PC-9 (cell line): ENCODE results near the gene PAX8. TPM values are rescaled to one million over a fixed set of nuclear protein-coding genes. Genes with fewer than 3 reads are reported as not detected.

Source experiments
- BruUV-seq: library from RNA; stranded (reverse); fragments of 400-500 nt; replicated peaks from 2 replicates; lab custom pipeline; 2021; lab: Mats Ljungman, UMichigan
- CTCF ChIA-PET: fragments of 300-600 bp; sonication (Branson Sonifier 250); formaldehyde crosslinking; loops from one replicate; lab custom pipeline; 2022; ENCODE audit warnings: antibody characterized with exemption; lab: Charles Lee
- POLR2A ChIA-PET: fragments of 300-600 bp; sonication (Branson Sonifier 250); formaldehyde crosslinking; loops from one replicate; lab custom pipeline; 2022; ENCODE audit warnings: antibody characterized with exemption; ENCODE audit not compliant: unreplicated experiment; lab: Charles Lee
- DNase-seq, 2 experiments: peaks; one replicate each; pipeline versions ENCODE4 v3.0.0 to v3.0.0-alpha.2; 2015 to 2022; ENCODE audit warnings: mixed read lengths in 1 of 2
- H2AFZ ChIP-seq: fragments of 200-600 bp; sonication (generic); 2 replicates; pipeline ENCODE4 v1.8.1; 2017; ENCODE audit warnings: antibody characterized with exemption
- H3F3A ChIP-seq: fragments of 200-600 bp; sonication (generic); 2 replicates; pipeline ENCODE4 v1.8.1; 2017; ENCODE audit warnings: antibody characterized with exemption, mild to moderate bottlenecking, low read depth; ENCODE audit not compliant: insufficient read depth
- H3K27ac ChIP-seq: fragments of 200-600 bp; sonication (generic); 2 replicates; pipeline ENCODE4 v1.6.1; 2016; ENCODE audit warnings: mixed run types
- H3K27me3 ChIP-seq: fragments of 200-600 bp; sonication (generic); 2 replicates; pipeline ENCODE4 v1.6.1; 2016; ENCODE audit warnings: low read depth, mixed run types; ENCODE audit not compliant: insufficient read depth
- H3K36me3 ChIP-seq: fragments of 200-600 bp; sonication (generic); 2 replicates; pipeline ENCODE4 v1.6.1; 2016; ENCODE audit warnings: low read depth, mixed run types
- H3K4me1 ChIP-seq: fragments of 200-600 bp; sonication (generic); replicated peaks from 2 replicates; pipeline ENCODE4 v1.6.1; 2016; ENCODE audit warnings: mixed run types; ENCODE audit not compliant: insufficient read depth
- H3K4me2 ChIP-seq: fragments of 200-600 bp; sonication (generic); 2 replicates; pipeline ENCODE4 v1.6.1; 2017; ENCODE audit warnings: mixed run types
- H3K4me3 ChIP-seq: fragments of 200-600 bp; sonication (generic); 2 replicates; pipeline ENCODE4 v1.6.1; 2016; ENCODE audit warnings: mixed run types
- H3K79me2 ChIP-seq: fragments of 200-600 bp; sonication (generic); 2 replicates; pipeline ENCODE4 v1.6.1; 2017; ENCODE audit warnings: low read depth, mixed run types
- H3K9me2 ChIP-seq: fragments of 200-600 bp; sonication (generic); 2 replicates; pipeline ENCODE4 v1.8.1; 2017; ENCODE audit warnings: mild to moderate bottlenecking; ENCODE audit not compliant: insufficient read depth
- H3K9me3 ChIP-seq: fragments of 200-600 bp; sonication (generic); 2 replicates; pipeline ENCODE4 v1.8.1; 2016; ENCODE audit warnings: low read depth; ENCODE audit not compliant: insufficient read depth
- H4K20me1 ChIP-seq: fragments of 200-600 bp; sonication (generic); 2 replicates; pipeline ENCODE4 v1.8.1; 2017; ENCODE audit not compliant: insufficient read depth
- EZH2 ChIP-seq: fragments of 200-600 bp; sonication (generic); IDR thresholded peaks from 2 replicates; pipeline ENCODE4 v1.8.0; 2017; ENCODE audit warnings: antibody characterized with exemption, low read depth
- intact Hi-C: fragments of 100-400 bp; cut with micrococcal nuclease; formaldehyde crosslinking; loops from one replicate; pipeline ENCODE4 v1.10.0; 2022; ENCODE audit not compliant: unreplicated experiment
- total RNA-seq: library from RNA; stranded (reverse); gene quantifications from 2 replicates; pipeline ENCODE4 v1.2.3, GENCODE V29; 2021
- TF ChIP-seq, protein P1 (sequence below): fragments of 200-600 bp; sonication (generic); conservative IDR thresholded peaks from 2 replicates; pipeline ENCODE4 v1.6.1; 2017; ENCODE audit warnings: mixed run types, antibody characterized with exemption, mild to moderate bottlenecking, moderate library complexity

The PAX8 gene
- total RNA-seq, 1 experiment from 2014 or later, result 5.8 TPM

DNA sequence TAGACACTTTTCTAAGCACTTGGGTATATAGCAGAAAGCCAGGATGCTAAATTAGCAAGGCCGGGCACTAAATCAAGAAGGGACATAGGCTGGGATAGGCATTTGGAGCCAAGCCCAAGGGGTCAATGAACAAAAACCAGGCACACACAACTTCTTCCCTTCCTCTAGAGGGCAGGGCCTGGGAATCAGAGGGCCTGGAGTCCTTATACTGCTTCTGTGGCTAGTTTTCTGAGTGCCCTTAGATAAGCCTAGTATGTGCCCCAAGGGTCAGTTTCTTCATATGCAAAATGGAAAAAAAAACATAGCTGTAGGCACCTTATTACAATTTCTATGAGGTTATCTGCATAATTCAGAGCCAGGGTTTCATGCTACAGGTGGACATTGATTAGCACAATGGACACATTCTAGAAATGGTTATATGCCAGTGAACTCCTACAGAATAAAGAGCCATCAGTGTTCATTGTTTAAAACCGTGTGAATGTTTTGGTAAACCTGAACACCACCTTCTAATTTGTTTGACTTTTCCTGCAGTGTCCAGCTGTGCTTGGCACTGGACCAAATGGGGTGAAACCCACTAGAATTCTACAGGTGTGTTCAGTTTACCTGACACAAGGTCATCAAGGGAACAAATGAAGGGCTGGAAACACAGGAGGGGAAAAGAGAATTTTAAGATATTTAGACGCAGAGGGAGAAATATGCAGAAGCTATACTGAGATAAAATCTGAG lies 49.6 kb downstream of the PAX8 start:
- Histone ChIP-seq H2AFZ (no peak overlapping the region), H3K27ac (no peak overlapping the region), H4K20me1 (no peaks in the 10 kb centered on the region), H3K9me3 (no peaks in the 10 kb centered on the region), H3K4me1 (peaks cover 11% of the 10 kb centered on the region), H3F3A (peaks cover 6% of the 10 kb centered on the region; the same call in 1 of the 2 replicates), H3K36me3 (no peaks in the 10 kb centered on the region), H3K9me2 (no peaks in the 10 kb centered on the region), H3K4me2 (no peak overlapping the region), H3K4me3 (no peak overlapping the region), H3K27me3 (no peaks in the 10 kb centered on the region), H3K79me2 (no peaks in the 10 kb centered on the region)
- TF ChIP-seq EZH2, result no peak
- ChIA-PET CTCF (no interaction called here), POLR2A (no interaction called here)
- no peak for DNase-seq
- no TSS peak for BruUV-seq
- intact Hi-C loops, result no loop called here

DNA sequence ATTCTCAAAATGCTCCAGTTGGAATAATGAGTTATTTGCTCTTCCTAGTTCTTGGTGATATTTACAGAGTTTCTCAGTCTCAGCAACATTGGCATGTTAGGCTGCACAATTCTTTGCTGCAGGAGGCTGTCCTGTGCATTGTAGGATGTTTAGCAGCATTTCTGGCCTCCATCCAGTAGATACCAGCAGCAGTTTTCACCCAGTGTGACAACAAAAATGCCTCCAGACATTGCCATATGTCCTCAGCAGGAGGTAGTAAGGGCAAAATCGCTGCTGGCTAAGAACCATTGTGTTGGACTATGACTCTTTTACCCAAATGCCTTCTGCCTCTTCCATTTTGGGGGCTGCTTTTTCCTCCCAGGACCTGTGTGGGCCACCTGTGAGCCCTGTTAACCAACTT lies 50.4 kb downstream of the PAX8 start:
- peaks cover 6% of the 10 kb centered on the region; the same call in 1 of the 2 replicates for H3F3A ChIP-seq
- H3K36me3 ChIP-seq, result no peaks in the 10 kb centered on the region
- intact Hi-C loops, result no loop called here
- POLR2A ChIA-PET, result no interaction called here
- H3K9me3 ChIP-seq, result no peaks in the 10 kb centered on the region
- CTCF ChIA-PET, result no interaction called here
- no peak overlapping the region for H3K4me3 ChIP-seq
- H3K4me1 ChIP-seq, result peaks cover 9% of the 10 kb centered on the region
- no peaks in the 10 kb centered on the region for H3K79me2 ChIP-seq
- no peak for DNase-seq
- H2AFZ ChIP-seq, result no peak overlapping the region
- TF ChIP-seq, protein P1, sequence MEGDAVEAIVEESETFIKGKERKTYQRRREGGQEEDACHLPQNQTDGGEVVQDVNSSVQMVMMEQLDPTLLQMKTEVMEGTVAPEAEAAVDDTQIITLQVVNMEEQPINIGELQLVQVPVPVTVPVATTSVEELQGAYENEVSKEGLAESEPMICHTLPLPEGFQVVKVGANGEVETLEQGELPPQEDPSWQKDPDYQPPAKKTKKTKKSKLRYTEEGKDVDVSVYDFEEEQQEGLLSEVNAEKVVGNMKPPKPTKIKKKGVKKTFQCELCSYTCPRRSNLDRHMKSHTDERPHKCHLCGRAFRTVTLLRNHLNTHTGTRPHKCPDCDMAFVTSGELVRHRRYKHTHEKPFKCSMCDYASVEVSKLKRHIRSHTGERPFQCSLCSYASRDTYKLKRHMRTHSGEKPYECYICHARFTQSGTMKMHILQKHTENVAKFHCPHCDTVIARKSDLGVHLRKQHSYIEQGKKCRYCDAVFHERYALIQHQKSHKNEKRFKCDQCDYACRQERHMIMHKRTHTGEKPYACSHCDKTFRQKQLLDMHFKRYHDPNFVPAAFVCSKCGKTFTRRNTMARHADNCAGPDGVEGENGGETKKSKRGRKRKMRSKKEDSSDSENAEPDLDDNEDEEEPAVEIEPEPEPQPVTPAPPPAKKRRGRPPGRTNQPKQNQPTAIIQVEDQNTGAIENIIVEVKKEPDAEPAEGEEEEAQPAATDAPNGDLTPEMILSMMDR, result no peak
- no peak for TF ChIP-seq EZH2
- BruUV-seq, result no TSS peak
- H3K4me2 ChIP-seq, result no peak overlapping the region
- no peak overlapping the region for H3K27ac ChIP-seq
- no peaks in the 10 kb centered on the region for H3K27me3 ChIP-seq
- H3K9me2 ChIP-seq, result no peaks in the 10 kb centered on the region
- no peaks in the 10 kb centered on the region for H4K20me1 ChIP-seq

DNA sequence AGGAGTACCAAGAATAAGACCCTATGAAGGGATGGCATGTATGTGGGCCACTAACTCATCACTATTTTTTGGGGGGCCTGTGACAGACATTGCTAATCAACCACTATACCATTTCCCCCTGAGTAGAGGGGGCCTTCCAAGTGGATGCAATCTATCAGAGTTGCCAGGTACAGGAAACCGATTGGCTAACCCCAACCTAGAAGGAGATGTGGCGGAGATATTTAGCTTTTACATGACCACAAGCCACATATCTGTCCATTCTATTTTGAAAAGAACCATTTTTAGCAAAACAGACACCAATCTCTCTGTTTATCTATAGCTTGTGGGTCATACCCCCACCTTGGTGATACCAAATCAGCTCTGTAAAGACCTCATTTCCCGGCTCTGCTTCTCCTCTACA lies 51.0 kb downstream of the PAX8 start:
- BruUV-seq, result no TSS peak
- Histone ChIP-seq H3K4me3 (no peak overlapping the region), H3K79me2 (no peaks in the 10 kb centered on the region), H3K36me3 (no peaks in the 10 kb centered on the region), H3K27ac (no peak overlapping the region), H3K9me2 (no peaks in the 10 kb centered on the region), H3K4me2 (no peak overlapping the region), H3K9me3 (no peaks in the 10 kb centered on the region), H4K20me1 (no peaks in the 10 kb centered on the region), H3F3A (peaks cover 6% of the 10 kb centered on the region; the same call in 1 of the 2 replicates), H2AFZ (no peak overlapping the region), H3K27me3 (no peaks in the 10 kb centered on the region), H3K4me1 (peaks cover 9% of the 10 kb centered on the region)
- TF ChIP-seq, protein P1, result no peak
- no peak for TF ChIP-seq EZH2
- ChIA-PET POLR2A (no interaction called here), CTCF (no interaction called here)
- intact Hi-C loops, result no loop called here
- DNase-seq, result no peak

DNA sequence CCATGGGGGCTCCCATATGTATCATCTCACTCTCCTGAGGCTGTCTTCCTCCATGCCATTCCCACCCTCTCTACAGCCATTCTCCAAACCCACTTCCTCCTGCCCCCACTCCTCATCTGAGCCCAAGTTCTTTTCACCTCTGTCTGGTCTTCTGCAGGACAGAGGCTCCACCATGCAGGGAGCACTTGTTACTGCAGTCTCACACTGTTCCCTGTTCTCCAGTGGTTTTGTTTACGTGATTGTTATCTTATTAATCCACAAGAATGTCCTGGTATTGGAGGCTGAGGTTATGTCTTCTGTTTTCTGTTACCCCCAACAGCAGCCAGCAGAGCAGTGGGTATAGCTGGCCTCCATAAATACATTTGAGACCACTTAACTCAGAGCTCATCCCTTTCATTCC lies 51.4 kb downstream of the PAX8 start:
- no TSS peak for BruUV-seq
- Histone ChIP-seq H3F3A (peaks cover 6% of the 10 kb centered on the region; the same call in 1 of the 2 replicates), H3K9me3 (no peaks in the 10 kb centered on the region), H3K27me3 (no peaks in the 10 kb centered on the region), H3K27ac (no peak overlapping the region), H3K36me3 (no peaks in the 10 kb centered on the region), H2AFZ (no peak overlapping the region), H3K9me2 (no peaks in the 10 kb centered on the region), H3K4me1 (peaks cover 9% of the 10 kb centered on the region), H4K20me1 (no peaks in the 10 kb centered on the region), H3K79me2 (no peaks in the 10 kb centered on the region), H3K4me3 (no peak overlapping the region), H3K4me2 (no peak overlapping the region)
- no peak for DNase-seq
- ChIA-PET CTCF (no interaction called here), POLR2A (no interaction called here)
- no peak for TF ChIP-seq EZH2
- TF ChIP-seq, protein P1, result no peak
- intact Hi-C loops, result no loop called here
